Lower leg skin (tissue), 3 donors: ENCODE data around the gene COL18A1.

Source experiments
- CTCF ChIP-seq, 3 donors: fragments of 450-650 bp; IDR thresholded peaks; one replicate each; pipeline ENCODE4 v1.5.1; 2016; ENCODE audit warnings: antibody characterized with exemption in 3 of 3, mild to moderate bottlenecking in 3 of 3, moderate library complexity in 2 of 3
- POLR2A ChIP-seq, 2 donors: fragments of 450-650 bp; IDR thresholded peaks; one replicate each; pipeline ENCODE4 v1.6.1; 2016 to 2017; ENCODE audit warnings: antibody characterized with exemption in 2 of 2, mild to moderate bottlenecking in 1 of 2, moderate library complexity in 1 of 2

GRCh38 chr21:45424854-45425795, 20.2 kb downstream of the COL18A1 start:
- no peak for TF ChIP-seq CTCF (IDR thresholded peaks at IDR 0.05)
- no peak for TF ChIP-seq POLR2A (IDR thresholded peaks at IDR 0.05)
